Measurements from ENCODE around the gene SRCAP.

Gene SRCAP

GRCh38 chr16:30698816-30699614 lies at the start of gene SRCAP (continued):
- TF ChIP-seq, protein P1, sequence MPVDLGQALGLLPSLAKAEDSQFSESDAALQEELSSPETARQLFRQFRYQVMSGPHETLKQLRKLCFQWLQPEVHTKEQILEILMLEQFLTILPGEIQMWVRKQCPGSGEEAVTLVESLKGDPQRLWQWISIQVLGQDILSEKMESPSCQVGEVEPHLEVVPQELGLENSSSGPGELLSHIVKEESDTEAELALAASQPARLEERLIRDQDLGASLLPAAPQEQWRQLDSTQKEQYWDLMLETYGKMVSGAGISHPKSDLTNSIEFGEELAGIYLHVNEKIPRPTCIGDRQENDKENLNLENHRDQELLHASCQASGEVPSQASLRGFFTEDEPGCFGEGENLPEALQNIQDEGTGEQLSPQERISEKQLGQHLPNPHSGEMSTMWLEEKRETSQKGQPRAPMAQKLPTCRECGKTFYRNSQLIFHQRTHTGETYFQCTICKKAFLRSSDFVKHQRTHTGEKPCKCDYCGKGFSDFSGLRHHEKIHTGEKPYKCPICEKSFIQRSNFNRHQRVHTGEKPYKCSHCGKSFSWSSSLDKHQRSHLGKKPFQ (tag by site-specific recombination; IDR thresholded peaks at IDR 0.05) = peak; percentile 99
- 0 out of 2 replicates have a peak, but pooled peaks have one; percentile 0 for TF ChIP-seq ZNF596 (tag by site-specific recombination; IDR thresholded peaks at IDR 0.05)
- TF ChIP-seq ZNF76 (tag by site-specific recombination; IDR thresholded peaks at IDR 0.05; ENCODE audit: borderline replicate concordance, low read depth) = no peak
- TF ChIP-seq ZNF174 (tag by site-specific recombination; IDR thresholded peaks at IDR 0.05) = no peak
- no peak for TF ChIP-seq SETDB1 (IDR thresholded peaks at IDR 0.05; ENCODE audit: insufficient read length, low read length)
- peak; percentile 6 for TF ChIP-seq ZNF24 (tag by site-specific recombination; IDR thresholded peaks at IDR 0.05)
- no peak for TF ChIP-seq ZNF626 (tag by site-specific recombination; IDR thresholded peaks at IDR 0.05)
- TF ChIP-seq ZNF423 (tag by site-specific recombination; IDR thresholded peaks at IDR 0.05) = no peak
- peak; percentile 52 for TF ChIP-seq ZNF660 (tag by site-specific recombination; IDR thresholded peaks at IDR 0.05)
- no peak for TF ChIP-seq SALL2 (tag by site-specific recombination; IDR thresholded peaks at IDR 0.05; ENCODE audit: borderline replicate concordance)
- no peak for TF ChIP-seq ZNF433 (tag by site-specific recombination; IDR thresholded peaks at IDR 0.05; ENCODE audit: low read depth)
- TF ChIP-seq, protein P2, sequence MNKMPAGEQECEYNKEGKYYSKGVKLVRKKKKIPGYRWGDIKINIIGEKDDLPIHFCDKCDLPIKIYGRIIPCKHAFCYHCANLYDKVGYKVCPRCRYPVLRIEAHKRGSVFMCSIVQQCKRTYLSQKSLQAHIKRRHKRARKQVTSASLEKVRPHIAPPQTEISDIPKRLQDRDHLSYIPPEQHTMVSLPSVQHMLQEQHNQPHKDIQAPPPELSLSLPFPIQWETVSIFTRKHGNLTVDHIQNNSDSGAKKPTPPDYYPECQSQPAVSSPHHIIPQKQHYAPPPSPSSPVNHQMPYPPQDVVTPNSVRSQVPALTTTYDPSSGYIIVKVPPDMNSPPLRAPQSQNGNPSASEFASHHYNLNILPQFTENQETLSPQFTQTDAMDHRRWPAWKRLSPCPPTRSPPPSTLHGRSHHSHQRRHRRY (tag by site-specific recombination; IDR thresholded peaks at IDR 0.05) = peak; percentile 70; the same call in 1 of the 2 replicates
- TF ChIP-seq ZNF623 (tag by site-specific recombination; IDR thresholded peaks at IDR 0.05) = no peak
- TF ChIP-seq ZNF157 (tag by site-specific recombination; IDR thresholded peaks at IDR 0.05) = no peak
- TF ChIP-seq, protein P3, sequence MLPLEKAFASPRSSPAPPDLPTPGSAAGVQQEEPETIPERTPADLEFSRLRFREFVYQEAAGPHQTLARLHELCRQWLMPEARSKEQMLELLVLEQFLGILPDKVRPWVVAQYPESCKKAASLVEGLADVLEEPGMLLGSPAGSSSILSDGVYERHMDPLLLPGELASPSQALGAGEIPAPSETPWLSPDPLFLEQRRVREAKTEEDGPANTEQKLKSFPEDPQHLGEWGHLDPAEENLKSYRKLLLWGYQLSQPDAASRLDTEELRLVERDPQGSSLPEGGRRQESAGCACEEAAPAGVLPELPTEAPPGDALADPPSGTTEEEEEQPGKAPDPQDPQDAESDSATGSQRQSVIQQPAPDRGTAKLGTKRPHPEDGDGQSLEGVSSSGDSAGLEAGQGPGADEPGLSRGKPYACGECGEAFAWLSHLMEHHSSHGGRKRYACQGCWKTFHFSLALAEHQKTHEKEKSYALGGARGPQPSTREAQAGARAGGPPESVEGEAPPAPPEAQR (tag by site-specific recombination; IDR thresholded peaks at IDR 0.05) = no peak
- no peak for TF ChIP-seq ZNF621 (tag by site-specific recombination; IDR thresholded peaks at IDR 0.05)
- 0 out of 2 replicates have a peak, but pooled peaks have one; percentile 29 for TF ChIP-seq ZNF239 (tag by site-specific recombination; IDR thresholded peaks at IDR 0.05)
- TF ChIP-seq ZBTB17 (tag by site-specific recombination; IDR thresholded peaks at IDR 0.05) = 0 out of 2 replicates have a peak, but pooled peaks have one; percentile 24
- no peak for TF ChIP-seq ZNF211 (tag by site-specific recombination; IDR thresholded peaks at IDR 0.05; ENCODE audit: low read depth)
- peak; percentile 90 for TF ChIP-seq SP3 (tag by site-specific recombination; IDR thresholded peaks at IDR 0.05)
- no peak for TF ChIP-seq ZNF791 (tag by site-specific recombination; IDR thresholded peaks at IDR 0.05)
- TF ChIP-seq ZEB2 (tag by site-specific recombination; IDR thresholded peaks at IDR 0.05) = no peak
- 0 out of 2 replicates have a peak, but pooled peaks have one; percentile 2 for TF ChIP-seq ZSCAN16 (tag by site-specific recombination; IDR thresholded peaks at IDR 0.05)
- no peak for TF ChIP-seq ZFP3 (tag by site-specific recombination; IDR thresholded peaks at IDR 0.05; ENCODE audit: low read depth)
- TF ChIP-seq ZNF544 (tag by site-specific recombination; IDR thresholded peaks at IDR 0.05) = no peak
- TF ChIP-seq, protein P4, sequence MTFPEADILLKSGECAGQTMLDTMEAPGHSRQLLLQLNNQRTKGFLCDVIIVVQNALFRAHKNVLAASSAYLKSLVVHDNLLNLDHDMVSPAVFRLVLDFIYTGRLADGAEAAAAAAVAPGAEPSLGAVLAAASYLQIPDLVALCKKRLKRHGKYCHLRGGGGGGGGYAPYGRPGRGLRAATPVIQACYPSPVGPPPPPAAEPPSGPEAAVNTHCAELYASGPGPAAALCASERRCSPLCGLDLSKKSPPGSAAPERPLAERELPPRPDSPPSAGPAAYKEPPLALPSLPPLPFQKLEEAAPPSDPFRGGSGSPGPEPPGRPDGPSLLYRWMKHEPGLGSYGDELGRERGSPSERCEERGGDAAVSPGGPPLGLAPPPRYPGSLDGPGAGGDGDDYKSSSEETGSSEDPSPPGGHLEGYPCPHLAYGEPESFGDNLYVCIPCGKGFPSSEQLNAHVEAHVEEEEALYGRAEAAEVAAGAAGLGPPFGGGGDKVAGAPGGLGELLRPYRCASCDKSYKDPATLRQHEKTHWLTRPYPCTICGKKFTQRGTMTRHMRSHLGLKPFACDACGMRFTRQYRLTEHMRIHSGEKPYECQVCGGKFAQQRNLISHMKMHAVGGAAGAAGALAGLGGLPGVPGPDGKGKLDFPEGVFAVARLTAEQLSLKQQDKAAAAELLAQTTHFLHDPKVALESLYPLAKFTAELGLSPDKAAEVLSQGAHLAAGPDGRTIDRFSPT (tag by site-specific recombination; IDR thresholded peaks at IDR 0.05) = peak; percentile 97; the same call in 1 of the 2 replicates
- TF ChIP-seq ZNF302 (tag by site-specific recombination; IDR thresholded peaks at IDR 0.05; ENCODE audit: low read depth) = no peak
- TF ChIP-seq ZNF768 (tag by site-specific recombination; IDR thresholded peaks at IDR 0.05) = no peak; the same call in 1 of the 2 replicates
- TF ChIP-seq KLF8 (tag by site-specific recombination; IDR thresholded peaks at IDR 0.05) = peak; percentile 84
- TF ChIP-seq EGR2 (tag by site-specific recombination; IDR thresholded peaks at IDR 0.05; ENCODE audit: low read depth) = peak; percentile 94
- TF ChIP-seq ZNF324 (tag by site-specific recombination; IDR thresholded peaks at IDR 0.05) = no peak; the same call in 1 of the 2 replicates
- TF ChIP-seq GLIS2 (tag by site-specific recombination; IDR thresholded peaks at IDR 0.05) = peak; percentile 81
- TF ChIP-seq, protein P5, sequence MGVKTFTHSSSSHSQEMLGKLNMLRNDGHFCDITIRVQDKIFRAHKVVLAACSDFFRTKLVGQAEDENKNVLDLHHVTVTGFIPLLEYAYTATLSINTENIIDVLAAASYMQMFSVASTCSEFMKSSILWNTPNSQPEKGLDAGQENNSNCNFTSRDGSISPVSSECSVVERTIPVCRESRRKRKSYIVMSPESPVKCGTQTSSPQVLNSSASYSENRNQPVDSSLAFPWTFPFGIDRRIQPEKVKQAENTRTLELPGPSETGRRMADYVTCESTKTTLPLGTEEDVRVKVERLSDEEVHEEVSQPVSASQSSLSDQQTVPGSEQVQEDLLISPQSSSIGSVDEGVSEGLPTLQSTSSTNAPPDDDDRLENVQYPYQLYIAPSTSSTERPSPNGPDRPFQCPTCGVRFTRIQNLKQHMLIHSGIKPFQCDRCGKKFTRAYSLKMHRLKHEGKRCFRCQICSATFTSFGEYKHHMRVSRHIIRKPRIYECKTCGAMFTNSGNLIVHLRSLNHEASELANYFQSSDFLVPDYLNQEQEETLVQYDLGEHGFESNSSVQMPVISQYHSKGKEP (tag by site-specific recombination; IDR thresholded peaks at IDR 0.05) = no peak
- TF ChIP-seq ZNF175 (tag by site-specific recombination; IDR thresholded peaks at IDR 0.05) = no peak

Measured in HEK293 (cell line).